T-helper 1 cell treated with Interleukin-12 subunit alpha and Interleukin-12 subunit beta and Interleukin-4 antibody, amounts not matched to agents 30 μg/mL and 1 μg/mL, for 36 hours (primary cell): ENCODE measurements around the gene TRMT6.

Source experiments
- H3K27ac Mint-ChIP-seq: one replicate; pipeline ENCODE4 v1.8.0; 2021; ENCODE audit warnings: mild to moderate bottlenecking, mixed read lengths
- H3K27me3 Mint-ChIP-seq: one replicate; pipeline ENCODE4 v1.8.0; 2021; ENCODE audit warnings: low read depth, mixed read lengths
- H3K36me3 Mint-ChIP-seq: one replicate; pipeline ENCODE4 v1.8.0; 2021; ENCODE audit warnings: low read depth, mixed read lengths
- H3K4me1 Mint-ChIP-seq: one replicate; pipeline ENCODE4 v1.8.0; 2021; ENCODE audit warnings: low read depth, mixed read lengths
- H3K4me3 Mint-ChIP-seq: one replicate; pipeline ENCODE4 v1.8.0; 2021; ENCODE audit warnings: mild to moderate bottlenecking, moderate library complexity, mixed read lengths
- H3K9me3 Mint-ChIP-seq: one replicate; pipeline ENCODE4 v1.8.0; 2021; ENCODE audit warnings: mixed read lengths

The TRMT6 gene

DNA sequence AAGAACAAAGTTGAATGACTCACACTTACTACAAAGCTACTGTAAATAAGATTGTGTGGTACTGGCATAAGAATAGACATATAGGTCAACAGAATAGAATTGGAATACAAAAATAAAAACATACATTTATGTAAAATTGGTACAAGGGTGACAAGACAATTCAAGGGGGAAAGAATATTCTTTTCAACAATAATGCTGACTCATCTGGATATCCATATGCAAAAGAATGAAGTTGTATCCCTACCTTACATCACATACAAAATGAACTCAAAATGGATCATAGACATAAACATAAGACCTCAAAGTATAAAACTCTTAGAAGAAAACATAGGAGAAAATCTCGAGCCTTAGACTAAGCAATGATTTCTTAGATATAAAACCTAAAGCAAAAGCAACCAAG lies 50.9 kb downstream of the TRMT6 start:
- Mint-ChIP-seq H3K4me3 (no peak overlapping the region), H3K36me3 (no peaks in the 10 kb centered on the region), H3K4me1 (no peaks in the 10 kb centered on the region), H3K27ac (no peak overlapping the region), H3K9me3 (peaks cover 6% of the 10 kb centered on the region), H3K27me3 (peaks cover 33% of the 10 kb centered on the region)

DNA sequence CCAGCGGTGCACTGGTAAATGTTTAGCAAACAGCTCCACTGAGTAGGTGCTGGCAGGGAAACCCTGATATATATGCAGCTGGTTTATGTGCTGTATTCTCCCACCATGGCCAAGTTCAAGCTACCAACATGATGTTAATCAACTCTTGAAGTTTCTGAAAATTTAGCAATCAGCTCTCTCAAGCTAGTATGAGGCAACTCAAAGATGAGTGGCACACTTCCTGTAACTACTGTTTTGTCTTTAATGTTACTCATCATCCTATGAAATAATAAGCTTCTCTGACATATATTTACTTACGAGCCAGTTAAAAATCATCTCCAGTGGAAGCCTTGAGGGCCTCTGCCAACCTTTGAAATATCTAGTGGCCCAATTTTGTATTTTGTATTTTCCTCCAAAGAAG lies 54.7 kb downstream of the TRMT6 start:
- Mint-ChIP-seq H3K27ac (no peak overlapping the region), H3K4me1 (no peaks in the 10 kb centered on the region), H3K4me3 (no peak overlapping the region), H3K27me3 (peaks cover 26% of the 10 kb centered on the region), H3K9me3 (peaks cover 6% of the 10 kb centered on the region), H3K36me3 (no peaks in the 10 kb centered on the region)

DNA sequence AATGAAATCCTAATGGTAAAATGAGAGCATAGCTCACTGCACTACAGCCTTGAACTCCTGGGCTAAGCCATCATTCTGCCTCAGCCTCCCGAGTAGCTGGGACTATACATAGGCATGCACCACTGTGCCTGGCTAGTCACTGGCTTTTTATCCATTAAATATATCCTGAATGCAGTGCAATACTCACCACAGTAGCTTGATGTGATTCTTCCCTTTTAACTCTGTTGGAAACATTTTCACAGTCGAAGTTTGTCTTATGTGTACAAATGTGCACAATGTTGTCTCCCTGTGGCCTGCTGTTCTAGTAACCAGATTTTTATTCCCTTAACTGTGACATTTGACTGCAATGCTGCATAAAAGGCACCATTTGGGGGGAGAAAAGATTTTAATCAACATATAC lies 56.7 kb downstream of the TRMT6 start:
- Mint-ChIP-seq H3K36me3 (no peaks in the 10 kb centered on the region), H3K27ac (no peak overlapping the region), H3K9me3 (peaks cover 6% of the 10 kb centered on the region), H3K27me3 (peaks cover 16% of the 10 kb centered on the region), H3K4me3 (no peak overlapping the region), H3K4me1 (no peaks in the 10 kb centered on the region)

DNA sequence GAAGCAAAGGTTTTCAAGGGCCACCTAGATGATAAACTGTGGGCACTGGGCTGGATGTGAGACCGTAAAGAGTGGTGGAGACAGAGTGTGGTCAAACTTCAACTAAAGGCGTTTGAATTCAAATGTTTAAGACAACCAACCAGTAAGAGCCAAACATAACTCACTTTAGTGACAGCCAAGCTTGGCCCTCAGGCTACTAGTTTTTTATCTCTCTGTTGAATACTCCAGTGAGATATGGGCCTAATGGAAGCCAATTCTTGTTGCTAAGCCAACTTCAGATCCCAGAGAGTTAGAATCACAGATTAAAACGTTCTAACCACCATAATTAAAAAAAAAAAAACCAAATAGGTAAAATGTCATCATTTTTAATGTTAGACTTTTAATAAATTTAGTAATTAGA lies 57.3 kb downstream of the TRMT6 start:
- no peaks in the 10 kb centered on the region for H3K36me3 Mint-ChIP-seq
- H3K27me3 Mint-ChIP-seq, result peaks cover 12% of the 10 kb centered on the region
- H3K4me1 Mint-ChIP-seq, result no peaks in the 10 kb centered on the region
- H3K27ac Mint-ChIP-seq, result no peak overlapping the region
- H3K9me3 Mint-ChIP-seq, result peaks cover 6% of the 10 kb centered on the region
- H3K4me3 Mint-ChIP-seq, result no peak overlapping the region

DNA sequence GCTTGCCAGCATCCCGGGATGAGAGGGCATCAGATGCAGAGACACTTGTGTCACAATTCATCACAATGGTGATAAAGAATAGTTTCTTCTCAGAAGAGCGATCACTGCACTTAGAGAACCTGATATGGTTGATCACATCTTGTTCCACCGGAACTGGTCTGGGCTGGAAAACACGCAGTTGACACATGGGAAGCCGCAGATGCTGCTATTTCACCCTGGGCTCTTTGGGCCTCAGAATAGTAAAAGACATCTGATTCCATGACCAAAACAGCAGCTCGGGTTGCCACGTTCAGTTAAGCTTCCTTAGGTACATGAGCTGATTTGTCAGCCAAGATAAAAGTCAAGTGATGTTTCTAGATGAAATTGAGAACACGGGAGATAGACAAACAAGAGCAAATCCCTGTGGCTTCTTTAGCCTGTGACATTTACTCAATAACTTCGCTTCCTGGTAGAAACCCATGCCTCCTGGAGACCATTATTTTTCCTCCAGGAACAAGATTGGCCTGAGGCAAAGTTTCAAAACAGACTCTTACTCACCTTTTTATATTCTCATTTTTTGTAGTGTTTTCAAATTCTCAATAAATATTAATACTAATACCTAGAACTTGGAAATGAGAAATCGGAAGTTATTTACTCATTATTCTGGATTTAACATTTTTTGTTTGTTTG lies 59.4 kb downstream of the TRMT6 start:
- Mint-ChIP-seq H3K27me3 (no peaks in the 10 kb centered on the region), H3K36me3 (no peaks in the 10 kb centered on the region), H3K4me1 (no peaks in the 10 kb centered on the region), H3K9me3 (no peaks in the 10 kb centered on the region), H3K4me3 (no peak overlapping the region), H3K27ac (no peak overlapping the region)

DNA sequence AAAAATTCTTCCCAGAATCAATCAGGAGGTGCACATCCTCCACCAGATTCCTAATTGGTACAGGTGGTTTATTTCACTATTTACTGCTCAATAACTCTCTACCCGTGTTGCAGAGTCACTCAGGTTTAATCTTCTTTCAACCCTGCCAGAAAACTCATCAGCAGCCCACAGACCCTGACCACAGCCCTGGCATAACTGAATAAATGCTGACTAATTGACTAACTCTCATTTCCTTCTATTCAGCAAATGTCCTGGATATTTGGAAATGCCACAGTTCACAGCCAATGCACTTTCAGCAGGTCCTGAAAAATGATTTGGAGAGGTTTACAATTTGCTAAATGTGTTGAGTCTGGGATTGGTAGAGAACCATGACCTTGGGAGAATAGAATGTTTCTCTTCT lies 62.3 kb downstream of the TRMT6 start:
- Mint-ChIP-seq H3K4me1 (no peaks in the 10 kb centered on the region), H3K27me3 (no peaks in the 10 kb centered on the region), H3K4me3 (no peak overlapping the region), H3K36me3 (no peaks in the 10 kb centered on the region), H3K27ac (no peak overlapping the region), H3K9me3 (no peaks in the 10 kb centered on the region)

DNA sequence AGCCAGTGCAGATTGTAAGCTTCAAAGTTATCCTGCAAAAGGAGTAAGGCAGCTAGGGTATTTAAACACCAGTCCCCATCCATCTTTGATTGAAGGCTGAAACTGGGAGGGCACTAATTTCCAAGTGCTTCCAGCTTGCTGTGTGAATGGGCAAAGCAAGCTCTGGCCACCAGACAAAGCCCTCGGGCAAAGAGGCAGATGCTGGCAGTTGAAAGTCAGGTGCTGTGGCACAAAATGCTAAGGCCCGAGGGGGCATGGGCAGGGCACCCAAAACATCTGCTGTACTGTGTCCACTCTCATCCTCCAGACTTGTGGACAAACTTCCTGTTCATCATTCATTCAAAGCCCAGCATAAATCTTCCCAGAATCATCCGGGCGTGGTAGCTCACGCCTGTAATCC lies 62.9 kb downstream of the TRMT6 start:
- no peaks in the 10 kb centered on the region for H3K4me1 Mint-ChIP-seq
- no peaks in the 10 kb centered on the region for H3K27me3 Mint-ChIP-seq
- H3K9me3 Mint-ChIP-seq, result no peaks in the 10 kb centered on the region
- no peak overlapping the region for H3K27ac Mint-ChIP-seq
- H3K4me3 Mint-ChIP-seq, result no peak overlapping the region
- no peaks in the 10 kb centered on the region for H3K36me3 Mint-ChIP-seq
